GM12801 (cell line): ENCODE measurements around the gene NOL4L.

Experiments used
- CTCF ChIP-seq: IDR thresholded peaks from one replicate; pipeline ENCODE4 v1.5.1; 2011; ENCODE audit warnings: control low read depth; ENCODE audit not compliant: insufficient read length; ENCODE audit errors: extremely low read depth

NOL4L gene

GRCh38 chr20:32541323-32542258 is 43.5 kb downstream of the NOL4L start:
- no peak for TF ChIP-seq CTCF

- TF ChIP-seq CTCF: no peak
These were observed 45.1 kb downstream of the NOL4L start for GRCh38 chr20:32539817-32540675.

- TF ChIP-seq CTCF: no peak
These were observed 45.9 kb downstream of the NOL4L start for GRCh38 chr20:32539026-32539816.

GRCh38 chr20:32538526-32538939 is 46.6 kb downstream of the NOL4L start:
- TF ChIP-seq CTCF: no peak

- TF ChIP-seq CTCF: no peak
These were observed 47.2 kb downstream of the NOL4L start for GRCh38 chr20:32537657-32538525.

GRCh38 chr20:32536851-32537656 is 48.1 kb downstream of the NOL4L start:
- TF ChIP-seq CTCF: no peak
